ENCODE results near the gene DNAH7. TPM values are rescaled to one million over a fixed set of nuclear protein-coding genes. Genes with fewer than 3 reads are reported as not detected.

DNAH7 gene
- total RNA-seq, 1 donor from 2014 or later = 1.2 TPM

DNA sequence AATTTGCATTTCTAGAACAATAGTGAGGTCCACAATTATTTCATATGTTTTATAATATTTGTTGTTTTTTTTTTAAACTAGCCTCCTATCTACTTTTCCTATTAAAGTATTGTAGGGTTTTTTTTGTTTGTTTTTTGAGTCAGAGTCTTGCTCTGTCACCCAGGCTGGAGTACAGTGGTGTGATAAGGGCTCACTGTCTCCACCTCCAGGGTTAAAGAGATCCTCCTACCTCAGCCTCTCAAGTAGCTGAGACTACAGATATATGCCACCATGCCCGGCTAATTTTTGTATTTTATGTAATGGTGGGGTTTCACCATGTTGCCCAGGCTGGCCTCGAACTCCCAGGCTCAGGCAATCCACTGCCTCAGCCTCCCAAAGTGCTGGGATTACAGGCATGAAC lies 289.1 kb downstream of the DNAH7 start:
- no peak overlapping the region for H3K4me3 Mint-ChIP-seq (ENCODE audit: unreplicated experiment)
- Histone ChIP-seq H3K27me3 (ENCODE audit: insufficient read depth, low read length) (no peaks in the 10 kb centered on the region), H3K9me3 (ENCODE audit: insufficient read depth, low read depth, low read length) (no peaks in the 10 kb centered on the region), H3K4me2 (ENCODE audit: low read length) (no peak overlapping the region), H4K20me1 (ENCODE audit: insufficient read depth, low read length) (no peaks in the 10 kb centered on the region), H3K36me3 (ENCODE audit: insufficient read depth, low read length) (no peaks in the 10 kb centered on the region), H3K27ac (ENCODE audit: low read depth, low read length) (no peak overlapping the region), H3K79me2 (ENCODE audit: insufficient read depth, low read length) (no peaks in the 10 kb centered on the region), H3K4me1 (ENCODE audit: insufficient read depth, low read length) (no peaks in the 10 kb centered on the region), H3K4me3 (ENCODE audit: insufficient read depth, low read depth, low read length) (no peak overlapping the region), H2AFZ (ENCODE audit: low read depth, low read length) (no peak overlapping the region), H3K9ac (ENCODE audit: low read length) (no peak overlapping the region)
- no peak overlapping the region for H3K27ac Mint-ChIP-seq (ENCODE audit: unreplicated experiment)
- no peaks in the 10 kb centered on the region for H3K9me3 Mint-ChIP-seq (ENCODE audit: unreplicated experiment)
- H3K36me3 Mint-ChIP-seq (ENCODE audit: low read depth, unreplicated experiment) = no peaks in the 10 kb centered on the region
- DNase-seq (ENCODE audit: low read depth) = no peak
- no peaks in the 10 kb centered on the region for H3K27me3 Mint-ChIP-seq (ENCODE audit: low read depth, unreplicated experiment)
- TF ChIP-seq EZH2 (IDR thresholded peaks at IDR 0.05; ENCODE audit: insufficient read depth, low read length) = no peak
- TF ChIP-seq, protein P1, sequence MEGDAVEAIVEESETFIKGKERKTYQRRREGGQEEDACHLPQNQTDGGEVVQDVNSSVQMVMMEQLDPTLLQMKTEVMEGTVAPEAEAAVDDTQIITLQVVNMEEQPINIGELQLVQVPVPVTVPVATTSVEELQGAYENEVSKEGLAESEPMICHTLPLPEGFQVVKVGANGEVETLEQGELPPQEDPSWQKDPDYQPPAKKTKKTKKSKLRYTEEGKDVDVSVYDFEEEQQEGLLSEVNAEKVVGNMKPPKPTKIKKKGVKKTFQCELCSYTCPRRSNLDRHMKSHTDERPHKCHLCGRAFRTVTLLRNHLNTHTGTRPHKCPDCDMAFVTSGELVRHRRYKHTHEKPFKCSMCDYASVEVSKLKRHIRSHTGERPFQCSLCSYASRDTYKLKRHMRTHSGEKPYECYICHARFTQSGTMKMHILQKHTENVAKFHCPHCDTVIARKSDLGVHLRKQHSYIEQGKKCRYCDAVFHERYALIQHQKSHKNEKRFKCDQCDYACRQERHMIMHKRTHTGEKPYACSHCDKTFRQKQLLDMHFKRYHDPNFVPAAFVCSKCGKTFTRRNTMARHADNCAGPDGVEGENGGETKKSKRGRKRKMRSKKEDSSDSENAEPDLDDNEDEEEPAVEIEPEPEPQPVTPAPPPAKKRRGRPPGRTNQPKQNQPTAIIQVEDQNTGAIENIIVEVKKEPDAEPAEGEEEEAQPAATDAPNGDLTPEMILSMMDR (IDR thresholded peaks at IDR 0.05; ENCODE audit: insufficient read depth, low read depth, low read length) = no peak
- FAIRE-seq = no peak
- H3K4me1 Mint-ChIP-seq (ENCODE audit: low read depth, unreplicated experiment) = no peaks in the 10 kb centered on the region

GRCh38 chr2:195769975-195770374 lies 298.7 kb downstream of the DNAH7 start:
- no peak for TF ChIP-seq EZH2 (IDR thresholded peaks at IDR 0.05; ENCODE audit: insufficient read depth, low read length)
- TF ChIP-seq, protein P1 (IDR thresholded peaks at IDR 0.05; ENCODE audit: insufficient read depth, low read depth, low read length) = no peak
- H3K79me2 ChIP-seq (ENCODE audit: insufficient read depth, low read length) = no peaks in the 10 kb centered on the region
- H3K4me3 ChIP-seq (ENCODE audit: insufficient read depth, low read depth, low read length) = no peak overlapping the region
- H3K4me2 ChIP-seq (ENCODE audit: low read length) = no peak overlapping the region
- Mint-ChIP-seq H3K27ac (ENCODE audit: unreplicated experiment) (no peak overlapping the region), H3K27me3 (ENCODE audit: low read depth, unreplicated experiment) (no peaks in the 10 kb centered on the region), H3K9me3 (ENCODE audit: unreplicated experiment) (peaks cover 2% of the 10 kb centered on the region), H3K4me3 (ENCODE audit: unreplicated experiment) (no peak overlapping the region), H3K4me1 (ENCODE audit: low read depth, unreplicated experiment) (no peaks in the 10 kb centered on the region), H3K36me3 (ENCODE audit: low read depth, unreplicated experiment) (no peaks in the 10 kb centered on the region)
- H3K27me3 ChIP-seq (ENCODE audit: insufficient read depth, low read length) = no peaks in the 10 kb centered on the region
- no peak for FAIRE-seq
- H3K9me3 ChIP-seq (ENCODE audit: insufficient read depth, low read depth, low read length) = no peaks in the 10 kb centered on the region
- H3K27ac ChIP-seq (ENCODE audit: low read depth, low read length) = no peak overlapping the region
- H3K9ac ChIP-seq (ENCODE audit: low read length) = no peak overlapping the region
- no peak for DNase-seq (ENCODE audit: low read depth)
- H3K4me1 ChIP-seq (ENCODE audit: insufficient read depth, low read length) = no peaks in the 10 kb centered on the region
- H3K36me3 ChIP-seq (ENCODE audit: insufficient read depth, low read length) = no peaks in the 10 kb centered on the region
- no peak overlapping the region for H2AFZ ChIP-seq (ENCODE audit: low read depth, low read length)
- no peaks in the 10 kb centered on the region for H4K20me1 ChIP-seq (ENCODE audit: insufficient read depth, low read length)

DNA sequence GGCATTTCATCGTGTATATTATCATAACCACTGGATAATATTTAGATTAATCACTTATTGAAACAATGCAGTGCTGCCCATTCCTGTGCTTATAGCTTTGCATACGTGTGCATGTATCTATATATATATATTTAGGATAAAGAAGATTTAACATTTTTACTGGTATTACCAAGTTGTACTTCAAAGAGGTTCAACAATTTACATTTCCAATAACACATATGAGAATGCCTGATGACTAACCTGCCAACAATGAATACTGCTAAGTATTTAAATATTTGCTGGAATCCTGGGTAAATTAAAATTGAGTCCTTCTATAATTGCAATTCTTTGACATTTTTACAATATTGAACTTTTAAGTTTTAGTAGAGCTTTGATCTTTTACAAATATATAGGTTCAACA lies 300.2 kb downstream of the DNAH7 start:
- H3K9me3 ChIP-seq (ENCODE audit: insufficient read depth, low read depth, low read length) = no peaks in the 10 kb centered on the region

More for the DNA sequence above, 300.2 kb downstream of the DNAH7 start:
- no peak overlapping the region for H3K27ac ChIP-seq (ENCODE audit: low read depth, low read length)
- no peak overlapping the region for H2AFZ ChIP-seq (ENCODE audit: low read depth, low read length)
- Mint-ChIP-seq H3K36me3 (ENCODE audit: low read depth, unreplicated experiment) (no peaks in the 10 kb centered on the region), H3K27ac (ENCODE audit: unreplicated experiment) (no peak overlapping the region), H3K4me1 (ENCODE audit: low read depth, unreplicated experiment) (no peaks in the 10 kb centered on the region), H3K27me3 (ENCODE audit: low read depth, unreplicated experiment) (no peaks in the 10 kb centered on the region), H3K9me3 (ENCODE audit: unreplicated experiment) (peaks cover 2% of the 10 kb centered on the region), H3K4me3 (ENCODE audit: unreplicated experiment) (no peak overlapping the region)
- TF ChIP-seq, protein P1 (IDR thresholded peaks at IDR 0.05; ENCODE audit: insufficient read depth, low read depth, low read length) = no peak
- TF ChIP-seq EZH2 (IDR thresholded peaks at IDR 0.05; ENCODE audit: insufficient read depth, low read length) = no peak
- no peak overlapping the region for H3K9ac ChIP-seq (ENCODE audit: low read length)
- DNase-seq (ENCODE audit: low read depth) (peak; percentile 10), FAIRE-seq (no peak)
- H4K20me1 ChIP-seq (ENCODE audit: insufficient read depth, low read length) = no peaks in the 10 kb centered on the region
- no peaks in the 10 kb centered on the region for H3K4me1 ChIP-seq (ENCODE audit: insufficient read depth, low read length)
- H3K4me3 ChIP-seq (ENCODE audit: insufficient read depth, low read depth, low read length) = no peak overlapping the region
- no peaks in the 10 kb centered on the region for H3K79me2 ChIP-seq (ENCODE audit: insufficient read depth, low read length)
- H3K27me3 ChIP-seq (ENCODE audit: insufficient read depth, low read length) = no peaks in the 10 kb centered on the region
- H3K36me3 ChIP-seq (ENCODE audit: insufficient read depth, low read length) = no peaks in the 10 kb centered on the region
- no peak overlapping the region for H3K4me2 ChIP-seq (ENCODE audit: low read length)
